A673 (cell line): ENCODE data around the gene GALNTL6.

Experiments used
- CTCF ChIP-seq: fragments of 300-800, 200-600 bp; sonication (generic); conservative IDR thresholded peaks from 2 replicates; pipeline ENCODE4 v1.5.1; 2017; ENCODE audit warnings: low read depth, mild to moderate bottlenecking, antibody characterized with exemption, low read length, moderate library complexity, mixed read lengths
- EZH2 ChIP-seq: fragments of 200-600 bp; sonication (generic); IDR thresholded peaks from 2 replicates; pipeline ENCODE4 v1.6.1; 2017; ENCODE audit warnings: borderline replicate concordance, low read depth, mild to moderate bottlenecking, mixed read lengths, antibody characterized with exemption, low read length; ENCODE audit not compliant: poor library complexity, severe bottlenecking

GRCh38 chr4:171932238-171932637 lies 119.0 kb downstream of the GALNTL6 start:
- TF ChIP-seq CTCF (no peak), EZH2 (no peak)
